ENCODE data around the gene TMEM154.

GRCh38 chr4:152594057-152594456, 85.7 kb downstream of the TMEM154 start:
- TF ChIP-seq CTCF (IDR thresholded peaks at IDR 0.05; ENCODE audit: low read depth, low read length) (no peak), EZH2phosphoT487 (IDR thresholded peaks at IDR 0.05; ENCODE audit: low read depth) (no peak)
